Smooth muscle cell (in vitro differentiated cells): ENCODE measurements around the gene GDI1. TPM values are rescaled to one million over a fixed set of nuclear protein-coding genes. Genes with fewer than 3 reads are reported as not detected.
A peak's percentile ranks its signal among the peaks of the same experiment; 100 is the strongest.

Experiments used
- DNase-seq: peaks from one replicate; lab custom pipeline; 2025; ENCODE audit not compliant: unreplicated experiment; lab: John Stamatoyannopoulos, UW
- H2AFZ ChIP-seq: fragments of 200-600 bp; sonication (generic); 2 replicates; pipeline ENCODE4 v1.6.0; 2016; ENCODE audit warnings: antibody characterized with exemption, low read depth, mild to moderate bottlenecking
- H3F3A ChIP-seq: fragments of 200-600 bp; sonication (generic); 2 replicates; pipeline ENCODE4 v1.6.0; 2017; ENCODE audit warnings: antibody characterized with exemption, low read depth
- H3K27ac ChIP-seq: fragments of 200-600 bp; sonication (generic); 2 replicates; pipeline ENCODE4 v1.5.1; 2016; ENCODE audit warnings: low read depth, mild to moderate bottlenecking
- H3K27me3 ChIP-seq: fragments of 200-600 bp; sonication (generic); 2 replicates; pipeline ENCODE4 v1.6.1; 2016; ENCODE audit warnings: low read depth, mild to moderate bottlenecking
- H3K36me3 ChIP-seq: fragments of 200-600 bp; sonication (generic); 2 replicates; pipeline ENCODE4 v1.5.1; 2016; ENCODE audit warnings: low read depth
- H3K4me1 ChIP-seq: fragments of 200-600 bp; sonication (generic); 2 replicates; pipeline ENCODE4 v1.5.1; 2016; ENCODE audit warnings: low read depth
- H3K4me2 ChIP-seq: fragments of 200-600 bp; sonication (generic); 2 replicates; pipeline ENCODE4 v1.6.0; 2016; ENCODE audit warnings: mild to moderate bottlenecking
- H3K4me3 ChIP-seq: fragments of 200-600 bp; sonication (generic); 2 replicates; pipeline ENCODE4 v1.5.1; 2016; ENCODE audit warnings: mild to moderate bottlenecking
- H3K79me2 ChIP-seq: fragments of 200-600 bp; sonication (generic); 2 replicates; pipeline ENCODE4 v1.6.0; 2016; ENCODE audit warnings: low read depth, mild to moderate bottlenecking
- H3K9ac ChIP-seq: fragments of 200-600 bp; sonication (generic); 2 replicates; pipeline ENCODE4 v1.6.0; 2016; ENCODE audit warnings: low read depth
- H3K9me3 ChIP-seq: fragments of 200-600 bp; sonication (generic); replicated peaks from 2 replicates; pipeline ENCODE4 v1.5.1; 2016; ENCODE audit warnings: low read depth
- H4K20me1 ChIP-seq: fragments of 200-600 bp; sonication (generic); 2 replicates; pipeline ENCODE4 v1.6.0; 2016; ENCODE audit warnings: low read depth
- CTCF ChIP-seq: fragments of 200-600 bp; sonication (generic); IDR thresholded peaks from 2 replicates; pipeline ENCODE4 v1.5.1; 2017; ENCODE audit warnings: borderline replicate concordance, mild to moderate bottlenecking, antibody characterized with exemption; ENCODE audit not compliant: insufficient read depth, poor library complexity, severe bottlenecking
- WGBS: methylation state at CpG from one replicate; pipeline ENCODE4 v1.1.7; 2016; ENCODE audit warnings: low lambda C conversion rate; 5-methylcytosine and 5-hydroxymethylcytosine counted together
- polyA plus RNA-seq: library from polyadenylated mRNA; unstranded; fragments of >200 nt; fragmentation: Nextera tagmentation; extraction: Ambion mirVana; gene quantifications from 2 replicates; pipeline ENCODE4 v1.2.1, GENCODE V29; 2016
- total RNA-seq: library from RNA; depleted of rRNA; stranded (reverse); fragments of >200 nt; gene quantifications from 2 replicates; pipeline ENCODE4 v1.2.3, GENCODE V29; 2014

The GDI1 gene
- total and polyA plus RNA-seq, 2 experiments from 2014 or later, result 98.8 to 143 TPM

GRCh38 chrX:154458116-154458953 lies 21.4 kb downstream of the GDI1 start, which contains the start of gene PLXNA3:
TSS of gene PLXNA3 (plus strand) at chrX:154458281. CDS start at chrX:154460184, 1,903 bp downstream.
- no peak within 1 kb of the TSS for H2AFZ ChIP-seq
- no peak for TF ChIP-seq CTCF
- WGBS, result 64% methylated on average over 19 of the region's 88 CpGs

GRCh38 chrX:154458954-154459778 lies 22.2 kb downstream of the GDI1 start:
- Histone ChIP-seq H3K4me2 (peak overlapping the region; percentile 88), H3F3A (no peaks in the 10 kb centered on the region), H3K4me1 (peaks cover 6% of the 10 kb centered on the region), H2AFZ (no peak overlapping the region), H3K9ac (peak overlapping the region; percentile 60), H3K27me3 (no peaks in the 10 kb centered on the region), H3K27ac (no peak overlapping the region), H3K79me2 (peaks cover 37% of the 10 kb centered on the region), H4K20me1 (peaks cover 46% of the 10 kb centered on the region), H3K9me3 (no peaks in the 10 kb centered on the region), H3K4me3 (peak overlapping the region; percentile 64), H3K36me3 (no peaks in the 10 kb centered on the region)
- 59% methylated on average over 15 of the region's 15 CpGs for WGBS
- TF ChIP-seq CTCF, result no peak
- DNase-seq, result no peak

More at GRCh38 chrX:154458116-154458953, 21.4 kb downstream of the GDI1 start, which contains the start of gene PLXNA3:
- Histone ChIP-seq H3F3A (no peaks in the 10 kb centered on the region), H3K79me2 (peaks cover 37% of the 10 kb centered on the region), H3K4me3 (peak within 1 kb of the TSS; percentile 64), H3K36me3 (no peaks in the 10 kb centered on the region), H3K4me1 (peaks cover 6% of the 10 kb centered on the region), H4K20me1 (peaks cover 40% of the 10 kb centered on the region), H3K4me2 (peak within 1 kb of the TSS; percentile 88), H3K27me3 (no peaks in the 10 kb centered on the region), H3K9me3 (no peaks in the 10 kb centered on the region), H3K9ac (peak within 1 kb of the TSS; percentile 60), H3K27ac (no peak within 1 kb of the TSS)
- DNase-seq, result no peak

GRCh38 chrX:154459832-154460231 lies 22.9 kb downstream of the GDI1 start:
- Histone ChIP-seq H3K9me3 (no peaks in the 10 kb centered on the region), H3K27ac (no peak overlapping the region), H3K4me1 (peaks cover 6% of the 10 kb centered on the region), H3F3A (no peaks in the 10 kb centered on the region), H3K4me2 (peak overlapping the region; percentile 88), H3K27me3 (no peaks in the 10 kb centered on the region), H2AFZ (no peak overlapping the region), H3K79me2 (peaks cover 37% of the 10 kb centered on the region), H3K9ac (no peak overlapping the region), H3K36me3 (no peaks in the 10 kb centered on the region), H4K20me1 (peaks cover 53% of the 10 kb centered on the region), H3K4me3 (peak overlapping the region; percentile 64)
- 64% methylated on average over 14 of the region's 14 CpGs for WGBS
- no peak for TF ChIP-seq CTCF
- DNase-seq, result no peak
